ENCODE results near the gene MME. TPM values are rescaled to one million over a fixed set of nuclear protein-coding genes. Genes with fewer than 3 reads are reported as not detected.
"Not testable (repeated sequence)": the region's sequence is repeated elsewhere in the genome, so short reads cannot be mapped to it uniquely, and the experiment has no call there.

The MME gene
- polyA plus RNA-seq, 2 donors, result 0.12 to 0.20 TPM

DNA sequence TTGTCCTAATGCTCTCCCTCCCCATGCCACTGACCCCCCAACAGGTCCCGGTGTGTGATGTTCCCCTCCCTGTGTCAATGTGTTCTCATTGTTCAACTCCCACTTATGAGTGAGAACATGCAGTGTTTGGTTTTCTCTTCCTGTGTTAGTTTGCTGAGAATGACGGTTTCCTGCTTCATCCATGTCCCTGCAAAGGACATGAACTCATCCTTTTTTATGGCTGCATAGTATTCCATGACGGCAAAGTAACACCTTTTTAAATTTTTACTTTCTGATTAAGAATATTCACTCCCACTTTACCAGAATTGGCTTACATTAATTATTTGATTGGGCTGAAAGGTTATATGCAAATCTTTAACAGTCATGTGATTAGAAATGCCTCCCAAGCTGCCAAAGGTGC lies 135.9 kb downstream of the MME start:
- not testable (repeated sequence) for H3K4me1 ChIP-seq (ENCODE audit: control insufficient read depth in 2 of 2, insufficient read depth in 2 of 2, low read length in 1 of 2); H3K4me3 ChIP-seq (ENCODE audit: low read depth in 1 of 2, low read length in 2 of 2)
- WGBS, 2 donors, result 83 to 88% methylated on average over 3 of the region's 3 CpGs

DNA sequence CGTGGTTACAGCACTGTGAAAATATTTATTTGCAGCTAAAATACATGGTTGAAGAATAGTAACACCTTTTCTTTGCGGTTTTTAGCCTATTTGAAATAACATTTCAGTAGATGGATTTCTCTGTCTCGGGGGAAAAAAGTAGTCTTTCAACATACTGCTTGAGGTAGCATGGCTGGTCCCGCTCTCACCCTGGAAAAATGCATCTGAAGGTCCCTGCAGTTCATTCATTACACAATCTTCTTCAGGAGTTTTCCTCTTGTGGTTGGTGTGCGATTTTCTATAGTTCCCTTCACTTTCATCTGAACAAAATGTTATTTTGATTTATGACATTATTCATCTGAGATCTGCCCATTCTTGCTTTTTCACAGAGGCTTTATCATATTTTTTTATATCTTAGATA lies 137.5 kb downstream of the MME start:
- H3K4me3 ChIP-seq (ENCODE audit: low read depth in 1 of 2, low read length in 2 of 2), result no peak overlapping the region
- H3K36me3 ChIP-seq (ENCODE audit: control insufficient read depth in 2 of 2, insufficient read depth in 2 of 2, low read length in 1 of 2), result no peaks in the 10 kb centered on the region
- no peaks in the 10 kb centered on the region for H3K9me3 ChIP-seq (ENCODE audit: control insufficient read depth in 2 of 2, insufficient read depth in 1 of 2, low read depth in 1 of 2, low read length in 1 of 2)
- WGBS, 2 donors, result 57 to 61% methylated on average over 5 of the region's 5 CpGs
- H3K27ac ChIP-seq (ENCODE audit: low read depth in 2 of 2, low read length in 1 of 2), result no peak overlapping the region
- H3K4me1 ChIP-seq (ENCODE audit: control insufficient read depth in 2 of 2, insufficient read depth in 2 of 2, low read length in 1 of 2), result no peaks in the 10 kb centered on the region
- no peaks in the 10 kb centered on the region for H3K27me3 ChIP-seq (ENCODE audit: control insufficient read depth in 1 of 2, insufficient read depth in 2 of 2, low read length in 2 of 2)

More for the DNA sequence above, 135.9 kb downstream of the MME start:
- H3K27ac ChIP-seq (ENCODE audit: low read depth in 2 of 2, low read length in 1 of 2); H3K27me3 ChIP-seq (ENCODE audit: control insufficient read depth in 1 of 2, insufficient read depth in 2 of 2, low read length in 2 of 2); H3K9me3 ChIP-seq (ENCODE audit: control insufficient read depth in 2 of 2, insufficient read depth in 1 of 2, low read depth in 1 of 2, low read length in 1 of 2); H3K36me3 ChIP-seq (ENCODE audit: control insufficient read depth in 2 of 2, insufficient read depth in 2 of 2, low read length in 1 of 2): not testable (repeated sequence)

GRCh38 chr3:155218462-155218861 lies 138.3 kb downstream of the MME start:
- no peaks in the 10 kb centered on the region for H3K4me1 ChIP-seq (ENCODE audit: control insufficient read depth in 2 of 2, insufficient read depth in 2 of 2, low read length in 1 of 2)
- 70 to 72% methylated on average over 7 of the region's 7 CpGs for WGBS, 2 donors

DNA sequence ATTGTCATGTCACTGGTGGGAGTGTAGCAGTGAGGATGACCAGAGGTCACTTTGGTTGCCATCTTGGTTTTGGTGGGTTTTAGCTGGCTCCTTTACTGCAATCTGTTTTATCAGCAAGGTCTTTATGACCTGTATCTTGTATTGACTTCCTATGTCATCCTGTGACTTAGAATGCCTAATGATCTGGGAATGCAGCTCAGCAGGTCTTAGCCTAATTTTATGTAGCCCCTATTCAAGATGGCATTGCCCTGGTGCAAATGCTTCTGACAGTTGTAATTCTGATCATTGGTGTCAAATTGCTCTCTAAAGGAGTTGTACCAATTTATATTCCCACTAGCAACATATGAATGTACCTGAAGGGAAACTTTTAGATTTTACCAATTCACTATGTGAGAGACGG lies 139.0 kb downstream of the MME start:
- Histone ChIP-seq H3K27me3 (ENCODE audit: control insufficient read depth in 1 of 2, insufficient read depth in 2 of 2, low read length in 2 of 2) (no peaks in the 10 kb centered on the region), H3K36me3 (ENCODE audit: control insufficient read depth in 2 of 2, insufficient read depth in 2 of 2, low read length in 1 of 2) (no peaks in the 10 kb centered on the region), H3K4me3 (ENCODE audit: low read depth in 1 of 2, low read length in 2 of 2) (no peak overlapping the region), H3K27ac (ENCODE audit: low read depth in 2 of 2, low read length in 1 of 2) (no peak overlapping the region), H3K9me3 (ENCODE audit: control insufficient read depth in 2 of 2, insufficient read depth in 1 of 2, low read depth in 1 of 2, low read length in 1 of 2) (no peaks in the 10 kb centered on the region), H3K4me1 (ENCODE audit: control insufficient read depth in 2 of 2, insufficient read depth in 2 of 2, low read length in 1 of 2) (no peaks in the 10 kb centered on the region)
- 93 to 94% methylated on average over 1 of the region's 1 CpG for WGBS, 2 donors

More at GRCh38 chr3:155218462-155218861, 138.3 kb downstream of the MME start:
- Histone ChIP-seq H3K9me3 (ENCODE audit: control insufficient read depth in 2 of 2, insufficient read depth in 1 of 2, low read depth in 1 of 2, low read length in 1 of 2) (no peaks in the 10 kb centered on the region), H3K27me3 (ENCODE audit: control insufficient read depth in 1 of 2, insufficient read depth in 2 of 2, low read length in 2 of 2) (no peaks in the 10 kb centered on the region), H3K4me3 (ENCODE audit: low read depth in 1 of 2, low read length in 2 of 2) (no peak overlapping the region), H3K27ac (ENCODE audit: low read depth in 2 of 2, low read length in 1 of 2) (no peak overlapping the region), H3K36me3 (ENCODE audit: control insufficient read depth in 2 of 2, insufficient read depth in 2 of 2, low read length in 1 of 2) (no peaks in the 10 kb centered on the region)

DNA sequence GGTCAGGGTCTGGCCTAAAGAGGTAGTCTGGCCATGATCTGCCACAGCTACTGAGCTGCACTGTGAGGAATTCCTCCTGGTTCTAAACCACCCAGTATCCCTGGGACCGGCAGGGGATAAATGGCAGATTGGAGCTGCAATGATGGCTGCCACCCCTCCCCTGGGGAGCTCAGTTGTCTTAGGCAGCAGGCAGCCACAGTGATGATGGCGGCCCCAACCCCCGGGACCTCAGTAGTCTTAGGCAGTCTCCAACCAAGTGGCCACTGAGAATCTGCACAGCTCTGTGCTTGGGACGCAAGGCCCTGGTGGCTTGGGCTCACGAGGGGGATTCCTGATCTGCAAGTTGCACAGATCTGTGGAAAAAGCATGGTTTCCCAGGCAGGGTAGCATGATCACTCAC lies 145.3 kb downstream of the MME start:
- no peaks in the 10 kb centered on the region for H3K27me3 ChIP-seq (ENCODE audit: control insufficient read depth in 1 of 2, insufficient read depth in 2 of 2, low read length in 2 of 2)
- no peak overlapping the region for H3K27ac ChIP-seq (ENCODE audit: low read depth in 2 of 2, low read length in 1 of 2)
- no peak overlapping the region for H3K4me3 ChIP-seq (ENCODE audit: low read depth in 1 of 2, low read length in 2 of 2)
- H3K36me3 ChIP-seq (ENCODE audit: control insufficient read depth in 2 of 2, insufficient read depth in 2 of 2, low read length in 1 of 2), result no peaks in the 10 kb centered on the region
- no peaks in the 10 kb centered on the region for H3K9me3 ChIP-seq (ENCODE audit: control insufficient read depth in 2 of 2, insufficient read depth in 1 of 2, low read depth in 1 of 2, low read length in 1 of 2)
- no peaks in the 10 kb centered on the region for H3K4me1 ChIP-seq (ENCODE audit: control insufficient read depth in 2 of 2, insufficient read depth in 2 of 2, low read length in 1 of 2)
- WGBS, 2 donors, result 89 to 96% methylated on average over 5 of the region's 5 CpGs

DNA sequence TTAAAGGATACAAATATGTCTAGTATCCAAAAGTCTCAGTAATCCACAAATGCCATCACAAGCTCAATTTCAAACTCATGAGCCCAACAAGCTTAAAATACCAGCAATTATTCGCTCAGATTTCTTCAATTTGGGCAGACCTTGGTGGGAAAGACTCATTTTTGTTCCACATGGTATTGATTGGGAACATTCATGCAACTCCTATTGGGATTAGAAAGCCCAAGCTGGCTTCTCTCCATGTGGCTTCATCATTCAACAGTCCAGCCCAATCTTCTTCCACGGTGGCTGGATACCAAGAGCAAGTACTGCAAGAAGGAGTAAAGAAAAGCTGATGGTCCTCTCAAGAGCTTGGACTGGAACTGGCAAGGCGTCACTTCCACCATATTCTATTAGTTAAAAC lies 147.0 kb downstream of the MME start:
- Histone ChIP-seq H3K27ac (ENCODE audit: low read depth in 2 of 2, low read length in 1 of 2) (no peak overlapping the region), H3K27me3 (ENCODE audit: control insufficient read depth in 1 of 2, insufficient read depth in 2 of 2, low read length in 2 of 2) (no peaks in the 10 kb centered on the region), H3K4me3 (ENCODE audit: low read depth in 1 of 2, low read length in 2 of 2) (no peak overlapping the region), H3K9me3 (ENCODE audit: control insufficient read depth in 2 of 2, insufficient read depth in 1 of 2, low read depth in 1 of 2, low read length in 1 of 2) (no peaks in the 10 kb centered on the region), H3K36me3 (ENCODE audit: control insufficient read depth in 2 of 2, insufficient read depth in 2 of 2, low read length in 1 of 2) (no peaks in the 10 kb centered on the region), H3K4me1 (ENCODE audit: control insufficient read depth in 2 of 2, insufficient read depth in 2 of 2, low read length in 1 of 2) (no peaks in the 10 kb centered on the region)
- WGBS, 2 donors, result 73 to 79% methylated on average over 3 of the region's 3 CpGs

GRCh38 chr3:155228676-155229075 lies 148.6 kb downstream of the MME start:
- H3K27me3 ChIP-seq (ENCODE audit: control insufficient read depth in 1 of 2, insufficient read depth in 2 of 2, low read length in 2 of 2), result no peaks in the 10 kb centered on the region
- H3K27ac ChIP-seq (ENCODE audit: low read depth in 2 of 2, low read length in 1 of 2), result no peak overlapping the region
- H3K36me3 ChIP-seq (ENCODE audit: control insufficient read depth in 2 of 2, insufficient read depth in 2 of 2, low read length in 1 of 2), result no peaks in the 10 kb centered on the region
- H3K4me1 ChIP-seq (ENCODE audit: control insufficient read depth in 2 of 2, insufficient read depth in 2 of 2, low read length in 1 of 2), result peaks cover 0 to 3% of the 10 kb centered on the region in 2 donors
- 78 to 86% methylated on average over 1 of the region's 1 CpG for WGBS, 2 donors
- H3K4me3 ChIP-seq (ENCODE audit: low read depth in 1 of 2, low read length in 2 of 2), result no peak overlapping the region
- H3K9me3 ChIP-seq (ENCODE audit: control insufficient read depth in 2 of 2, insufficient read depth in 1 of 2, low read depth in 1 of 2, low read length in 1 of 2), result no peaks in the 10 kb centered on the region

GRCh38 chr3:155229086-155229485 lies 149.0 kb downstream of the MME start:
- Histone ChIP-seq H3K9me3 (ENCODE audit: control insufficient read depth in 2 of 2, insufficient read depth in 1 of 2, low read depth in 1 of 2, low read length in 1 of 2) (no peaks in the 10 kb centered on the region), H3K27ac (ENCODE audit: low read depth in 2 of 2, low read length in 1 of 2) (no peak overlapping the region), H3K36me3 (ENCODE audit: control insufficient read depth in 2 of 2, insufficient read depth in 2 of 2, low read length in 1 of 2) (no peaks in the 10 kb centered on the region), H3K27me3 (ENCODE audit: control insufficient read depth in 1 of 2, insufficient read depth in 2 of 2, low read length in 2 of 2) (no peaks in the 10 kb centered on the region), H3K4me1 (ENCODE audit: control insufficient read depth in 2 of 2, insufficient read depth in 2 of 2, low read length in 1 of 2) (peaks cover 0 to 3% of the 10 kb centered on the region in 2 donors), H3K4me3 (ENCODE audit: low read depth in 1 of 2, low read length in 2 of 2) (no peak overlapping the region)
- 72 to 83% methylated on average over 1 of the region's 1 CpG for WGBS, 2 donors

GRCh38 chr3:155230382-155230781 lies 150.3 kb downstream of the MME start:
- Histone ChIP-seq H3K9me3 (ENCODE audit: control insufficient read depth in 2 of 2, insufficient read depth in 1 of 2, low read depth in 1 of 2, low read length in 1 of 2) (no peaks in the 10 kb centered on the region), H3K27ac (ENCODE audit: low read depth in 2 of 2, low read length in 1 of 2) (no peak overlapping the region), H3K27me3 (ENCODE audit: control insufficient read depth in 1 of 2, insufficient read depth in 2 of 2, low read length in 2 of 2) (no peaks in the 10 kb centered on the region), H3K4me1 (ENCODE audit: control insufficient read depth in 2 of 2, insufficient read depth in 2 of 2, low read length in 1 of 2) (peaks cover 0 to 3% of the 10 kb centered on the region in 2 donors), H3K36me3 (ENCODE audit: control insufficient read depth in 2 of 2, insufficient read depth in 2 of 2, low read length in 1 of 2) (no peaks in the 10 kb centered on the region), H3K4me3 (ENCODE audit: low read depth in 1 of 2, low read length in 2 of 2) (no peak overlapping the region)

- 88 to 98% methylated on average over 2 of the region's 2 CpGs for WGBS, 2 donors
- Histone ChIP-seq H3K36me3 (ENCODE audit: control insufficient read depth in 2 of 2, insufficient read depth in 2 of 2, low read length in 1 of 2) (no peaks in the 10 kb centered on the region), H3K4me3 (ENCODE audit: low read depth in 1 of 2, low read length in 2 of 2) (no peak overlapping the region), H3K9me3 (ENCODE audit: control insufficient read depth in 2 of 2, insufficient read depth in 1 of 2, low read depth in 1 of 2, low read length in 1 of 2) (no peaks in the 10 kb centered on the region), H3K27ac (ENCODE audit: low read depth in 2 of 2, low read length in 1 of 2) (no peak overlapping the region), H3K4me1 (ENCODE audit: control insufficient read depth in 2 of 2, insufficient read depth in 2 of 2, low read length in 1 of 2) (peaks cover 0 to 3% of the 10 kb centered on the region in 2 donors), H3K27me3 (ENCODE audit: control insufficient read depth in 1 of 2, insufficient read depth in 2 of 2, low read length in 2 of 2) (no peaks in the 10 kb centered on the region)
Observed at GRCh38 chr3:155231792-155232191, 151.7 kb downstream of the MME start.
